CD4-positive, alpha-beta T cell treated with Interferon gamma for 1 hour (primary cell): ENCODE measurements around the gene MACROD2.

Experiments
- DNase-seq: peaks from one replicate; pipeline ENCODE4 v3.0.0-alpha.2; 2020

The MACROD2 gene

DNA sequence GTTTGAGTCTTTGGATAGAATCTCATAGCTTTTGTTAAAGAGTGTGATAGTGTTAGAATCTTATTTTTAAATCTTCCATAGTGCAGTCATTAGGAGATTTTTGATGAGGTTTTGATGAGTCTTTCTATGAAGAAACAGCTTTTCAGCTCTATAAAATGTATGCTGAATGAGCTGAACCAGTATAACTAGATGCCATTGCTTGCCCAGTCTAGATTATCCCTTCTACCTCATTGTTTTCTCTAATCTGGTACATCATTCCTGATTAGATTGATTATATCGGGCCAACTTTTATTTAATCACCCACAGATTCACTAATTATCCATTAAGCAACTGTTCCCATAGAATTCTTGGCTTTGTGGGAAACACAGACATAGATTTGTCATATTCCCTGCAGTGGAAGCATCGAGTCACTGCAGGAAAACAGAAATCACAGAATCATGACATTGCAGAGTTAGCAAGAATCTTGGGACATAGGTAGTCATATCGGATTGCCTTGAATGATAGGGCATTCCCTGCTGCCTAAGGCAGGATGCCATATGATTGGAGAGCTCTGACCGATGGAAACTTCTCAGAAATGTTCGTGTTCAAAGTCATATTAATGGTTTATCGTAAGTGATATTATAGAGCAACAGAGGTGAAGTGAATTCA, 1224.8 kb downstream of the MACROD2 start:
- no peak for DNase-seq

DNA sequence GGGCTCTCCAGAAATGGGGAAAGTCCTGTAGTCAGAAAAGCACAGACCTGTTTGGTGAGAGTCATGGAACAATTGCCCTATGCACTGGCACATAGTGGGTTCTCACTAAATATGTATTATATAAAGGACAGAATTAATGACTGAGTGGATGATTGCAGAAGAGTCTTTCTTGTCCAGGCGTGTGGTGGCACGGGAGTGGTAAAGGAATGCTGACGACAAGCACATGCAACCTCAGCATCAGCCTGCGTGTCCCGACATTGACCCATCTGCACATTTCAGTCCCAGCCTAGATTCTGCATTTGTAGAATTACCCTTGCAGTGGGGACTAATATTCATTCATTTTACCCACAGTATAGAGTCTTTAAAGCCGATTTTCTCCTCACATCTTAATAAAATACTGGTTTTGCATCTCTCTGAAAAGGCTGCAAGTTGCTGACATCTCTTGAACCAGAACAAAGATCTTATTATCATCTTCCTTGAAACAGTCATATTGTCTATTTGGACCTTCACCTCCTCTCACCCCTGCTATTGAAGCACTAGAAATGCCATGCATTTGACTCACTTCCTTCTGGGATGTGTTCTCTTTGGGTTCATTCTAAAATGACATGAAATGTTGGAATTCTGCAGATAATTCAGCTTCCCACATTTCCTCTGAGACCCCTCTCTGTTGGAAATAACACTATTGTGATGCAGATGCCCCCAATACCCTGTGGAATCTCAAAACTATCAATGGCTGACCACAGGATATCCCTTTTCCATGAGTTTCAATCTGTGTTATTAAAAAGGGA, 1225.7 kb downstream of the MACROD2 start:
- no peak for DNase-seq

DNA sequence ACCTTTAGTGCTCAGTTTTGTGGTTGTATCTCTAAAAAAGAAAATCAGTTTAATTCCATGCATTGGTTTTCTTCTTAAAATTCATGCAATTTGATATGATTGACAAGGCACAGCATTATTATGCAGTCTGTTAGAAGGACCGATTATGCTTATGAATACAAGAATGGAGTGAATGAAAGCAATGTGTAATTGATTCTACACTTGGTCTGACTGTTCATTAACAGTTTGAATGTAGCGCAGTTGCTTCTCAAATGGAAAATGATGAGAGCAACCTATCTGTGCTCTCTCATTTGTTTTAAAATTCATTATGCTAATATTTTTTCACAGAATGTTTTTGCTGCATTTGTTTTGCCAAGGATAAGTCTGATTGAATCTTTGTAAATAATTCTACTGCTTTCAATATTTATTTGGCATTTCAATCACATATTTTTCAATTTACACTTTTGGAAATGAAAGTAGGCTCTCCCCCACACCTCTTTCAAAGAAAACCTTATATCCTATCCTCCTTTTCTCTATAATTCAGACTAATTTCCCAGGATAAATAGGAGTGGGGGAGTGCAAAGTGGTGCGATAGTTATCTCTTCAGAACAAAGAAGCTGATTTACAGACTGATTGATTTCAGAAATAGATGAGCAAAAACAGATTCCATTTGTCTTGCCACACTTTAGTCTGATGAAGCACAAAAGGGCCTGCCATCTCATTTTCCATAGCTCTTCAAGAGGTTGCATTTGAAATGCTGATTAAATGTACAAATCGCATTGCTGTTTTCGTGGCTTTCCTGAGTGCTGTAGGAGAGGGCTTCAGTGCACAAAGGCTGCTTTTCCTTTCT, 1227.4 kb downstream of the MACROD2 start:
- no peak for DNase-seq

DNA sequence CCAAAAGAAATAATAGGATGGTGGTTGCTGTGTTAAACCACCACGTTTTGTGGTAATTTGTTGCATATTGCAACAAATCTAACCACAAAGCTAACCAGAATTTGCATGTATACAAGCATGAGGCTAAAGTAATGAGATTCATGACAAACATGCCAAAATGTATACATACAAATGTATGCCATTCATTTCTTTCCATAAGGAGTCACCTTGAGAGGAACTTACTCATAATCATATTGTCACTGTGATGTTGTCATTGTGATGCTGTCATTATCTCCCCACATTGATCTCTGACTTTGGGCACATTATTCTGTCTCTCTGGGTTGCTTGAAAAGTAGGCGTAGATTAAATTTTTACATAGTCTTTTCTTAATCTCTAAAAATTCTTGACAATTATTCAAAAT, 1228.9 kb downstream of the MACROD2 start:
- DNase-seq = no peak

DNA sequence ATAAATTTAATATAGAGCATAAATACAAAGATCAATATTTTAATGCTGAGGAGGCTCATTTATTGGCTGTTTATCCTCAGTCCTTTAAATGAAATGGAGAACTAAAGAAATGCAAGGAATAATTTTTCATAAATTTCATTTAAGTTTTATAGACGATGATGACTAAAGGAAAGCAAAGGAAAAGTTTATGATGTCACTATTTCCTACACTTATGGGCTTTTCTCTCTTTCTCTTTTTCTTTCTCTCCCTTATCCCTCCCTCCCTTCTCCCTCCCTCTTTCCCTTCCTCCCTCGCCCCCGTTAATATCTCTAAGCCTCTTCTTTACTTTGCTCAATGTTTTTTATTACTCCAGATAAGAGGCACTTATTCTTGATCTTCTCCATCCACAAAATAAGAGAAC, 1231.8 kb downstream of the MACROD2 start:
- DNase-seq = no peak

DNA sequence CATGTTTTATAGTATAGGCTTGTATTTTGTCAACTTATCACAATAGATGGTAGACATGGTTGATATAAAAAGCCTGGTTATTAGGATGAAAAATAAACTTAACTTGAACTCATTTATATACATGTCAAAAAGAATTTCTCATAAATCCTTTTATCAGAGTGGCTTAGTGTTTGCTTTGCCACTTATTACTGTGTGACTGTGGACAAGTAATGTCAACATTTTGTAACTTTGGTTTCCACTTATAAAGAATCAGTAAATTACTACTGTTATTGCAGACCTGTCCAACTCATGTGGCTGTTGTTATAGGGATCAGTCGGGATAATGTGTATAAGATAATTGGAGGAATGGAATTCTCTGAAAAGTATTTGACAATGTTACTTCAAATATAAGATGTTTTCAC, 1236.9 kb downstream of the MACROD2 start:
- DNase-seq = no peak

DNA sequence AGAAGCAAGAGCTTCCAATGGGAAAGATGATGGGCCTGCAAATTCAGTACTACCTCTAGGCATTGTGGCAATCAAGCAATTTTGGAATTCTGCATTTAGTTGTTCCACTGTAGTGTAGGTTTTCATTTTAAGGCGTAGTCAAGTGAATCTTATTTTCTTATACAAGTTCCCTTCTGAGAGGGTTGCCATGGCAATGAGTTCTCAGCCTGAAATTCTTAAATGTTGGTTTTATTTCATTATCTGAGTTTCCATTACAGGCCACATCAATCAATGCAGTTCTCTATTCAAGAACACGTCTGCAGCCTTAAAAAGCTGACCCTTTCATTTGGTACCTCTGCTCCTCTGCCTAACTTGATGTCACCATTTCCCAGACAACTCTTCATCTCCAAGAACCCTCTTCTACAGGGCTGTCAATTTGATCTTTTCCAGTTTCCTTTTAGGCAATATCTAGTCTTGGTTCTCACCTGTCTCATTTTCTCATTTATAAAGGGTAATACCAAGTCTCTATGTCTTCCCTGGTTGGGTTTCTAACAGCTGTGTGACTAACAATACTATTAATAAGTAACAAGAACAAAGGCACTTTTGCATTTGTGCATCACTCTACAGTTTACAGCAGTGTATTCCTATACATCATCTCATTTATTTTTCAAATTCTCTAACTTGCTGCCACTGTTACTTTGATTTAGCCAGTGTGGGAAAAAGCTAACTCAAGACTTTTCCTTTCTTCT, 1240.3 kb downstream of the MACROD2 start:
- no peak for DNase-seq

DNA sequence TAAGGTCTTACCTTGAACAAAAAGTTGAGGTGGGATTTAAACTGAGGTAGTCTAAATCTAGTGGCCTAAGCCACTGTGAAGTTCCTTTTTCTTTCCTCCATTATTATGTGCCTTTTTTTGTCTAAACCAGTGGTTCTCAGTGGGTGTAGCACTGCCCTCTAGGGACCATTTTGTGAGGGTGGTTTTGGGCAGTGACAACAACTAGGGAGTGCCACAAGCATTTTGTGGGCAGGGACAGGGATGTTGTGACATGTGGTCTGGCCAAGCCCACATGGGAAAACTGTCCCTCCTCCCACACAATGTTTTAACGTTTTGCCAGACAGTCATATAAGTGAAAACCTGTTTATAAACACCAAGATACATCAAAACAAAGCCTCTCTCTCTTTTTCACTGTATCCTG, 1241.5 kb downstream of the MACROD2 start:
- DNase-seq = no peak

DNA sequence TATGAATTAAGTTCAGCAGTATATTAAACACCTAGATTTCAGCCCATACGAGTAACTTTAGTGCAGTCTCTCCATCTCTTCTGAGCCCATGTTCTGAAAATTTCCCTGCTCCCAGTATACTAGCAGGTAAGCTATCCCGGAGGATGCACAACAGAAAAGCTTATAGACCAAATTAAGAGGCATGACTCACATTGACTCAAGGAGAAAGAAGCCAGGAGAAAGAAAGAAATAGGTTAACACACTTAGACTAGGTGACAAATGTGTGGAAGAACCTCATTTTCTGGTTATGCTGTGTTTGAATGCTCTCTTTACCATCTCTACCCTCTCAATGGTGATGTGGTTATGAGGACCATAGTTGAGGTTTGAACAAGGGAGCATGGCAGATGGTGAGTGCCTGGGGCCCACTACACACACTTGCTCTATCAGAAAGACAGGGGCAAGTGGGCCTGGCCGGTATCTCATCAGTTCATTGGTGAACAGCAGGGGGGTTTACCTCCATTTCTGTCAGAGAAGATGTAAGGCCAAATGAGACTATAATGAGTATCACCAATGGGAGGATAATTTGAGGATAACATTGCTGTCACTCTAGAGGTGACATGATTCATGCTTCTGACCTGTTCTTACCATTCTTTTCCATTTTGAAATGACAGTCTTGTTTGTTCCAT, 1244.4 kb downstream of the MACROD2 start:
- DNase-seq = no peak

DNA sequence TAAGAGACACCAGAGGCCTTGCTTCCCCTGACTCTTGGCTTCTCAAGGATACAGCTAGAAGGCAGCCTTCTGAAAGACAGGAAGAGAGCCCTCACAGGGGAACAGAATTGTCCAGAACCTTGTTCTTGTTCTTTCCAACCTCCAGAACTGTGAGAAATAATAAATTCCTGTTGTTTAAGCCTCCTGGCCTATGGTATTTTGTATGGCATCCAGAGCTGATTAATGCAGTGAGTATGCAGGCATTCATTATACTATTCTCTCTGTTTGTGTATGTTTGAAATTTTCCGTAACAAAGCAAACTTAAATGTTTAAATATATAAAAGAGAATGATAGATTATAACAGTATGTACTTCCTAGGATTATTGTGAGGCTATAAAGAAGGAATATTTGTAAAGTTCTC, 1245.5 kb downstream of the MACROD2 start:
- no peak for DNase-seq

DNA sequence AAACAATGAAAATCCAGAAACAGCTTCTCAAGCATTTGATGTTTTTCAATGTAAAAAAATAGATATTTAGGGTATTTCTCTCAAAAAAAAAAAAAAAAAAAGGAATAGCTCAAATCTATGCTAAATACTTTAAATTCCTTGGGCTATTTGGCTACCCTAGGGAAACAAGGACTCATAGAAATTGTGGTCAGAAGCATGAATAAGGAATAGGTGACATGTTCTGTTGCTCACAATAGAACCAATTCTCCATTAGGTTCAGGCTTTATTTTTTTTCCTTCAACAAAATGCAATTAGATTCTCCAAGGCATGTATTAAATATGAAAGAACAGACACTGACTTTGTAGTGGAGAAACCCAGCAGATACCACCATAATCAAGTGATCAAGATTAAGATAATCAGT, 1246.4 kb downstream of the MACROD2 start:
- no peak for DNase-seq

DNA sequence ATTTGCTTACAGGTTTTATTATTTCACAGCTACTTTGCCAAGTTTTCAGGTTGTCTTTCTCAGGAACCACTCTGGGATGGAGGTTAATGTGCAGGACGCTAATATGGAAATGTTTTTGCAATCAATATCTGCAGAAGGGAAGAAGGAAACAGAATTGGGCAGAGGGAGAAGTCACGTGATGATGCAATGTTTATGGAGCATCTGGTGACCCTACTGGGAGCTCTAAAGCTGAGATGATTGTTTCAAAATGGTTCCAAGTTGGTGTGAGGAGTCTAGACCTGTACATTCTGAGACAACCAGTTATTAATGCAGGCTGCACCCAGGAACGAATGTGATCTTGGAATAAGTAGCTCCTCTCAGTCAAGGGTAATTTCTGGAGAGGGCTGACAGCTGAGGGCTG, 1247.5 kb downstream of the MACROD2 start:
- no peak for DNase-seq

DNA sequence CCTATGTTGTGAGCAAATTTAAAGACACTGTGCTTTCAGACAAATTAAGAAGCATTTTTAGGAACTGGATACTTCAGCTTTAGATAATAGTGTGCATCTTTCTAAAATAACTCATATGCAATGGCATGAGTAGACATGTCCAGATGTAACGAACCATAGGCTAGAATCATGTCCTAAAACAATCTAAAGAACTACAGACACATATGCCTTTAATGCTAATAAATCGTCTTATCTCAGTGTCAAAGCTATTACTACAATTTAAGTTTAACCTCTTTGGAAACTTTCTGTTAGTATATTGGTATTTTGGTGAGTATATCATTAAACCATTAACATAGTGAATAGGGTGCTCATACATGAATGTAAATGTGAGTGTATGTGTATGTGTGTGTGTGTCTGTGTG, 1250.6 kb downstream of the MACROD2 start:
- no peak for DNase-seq

DNA sequence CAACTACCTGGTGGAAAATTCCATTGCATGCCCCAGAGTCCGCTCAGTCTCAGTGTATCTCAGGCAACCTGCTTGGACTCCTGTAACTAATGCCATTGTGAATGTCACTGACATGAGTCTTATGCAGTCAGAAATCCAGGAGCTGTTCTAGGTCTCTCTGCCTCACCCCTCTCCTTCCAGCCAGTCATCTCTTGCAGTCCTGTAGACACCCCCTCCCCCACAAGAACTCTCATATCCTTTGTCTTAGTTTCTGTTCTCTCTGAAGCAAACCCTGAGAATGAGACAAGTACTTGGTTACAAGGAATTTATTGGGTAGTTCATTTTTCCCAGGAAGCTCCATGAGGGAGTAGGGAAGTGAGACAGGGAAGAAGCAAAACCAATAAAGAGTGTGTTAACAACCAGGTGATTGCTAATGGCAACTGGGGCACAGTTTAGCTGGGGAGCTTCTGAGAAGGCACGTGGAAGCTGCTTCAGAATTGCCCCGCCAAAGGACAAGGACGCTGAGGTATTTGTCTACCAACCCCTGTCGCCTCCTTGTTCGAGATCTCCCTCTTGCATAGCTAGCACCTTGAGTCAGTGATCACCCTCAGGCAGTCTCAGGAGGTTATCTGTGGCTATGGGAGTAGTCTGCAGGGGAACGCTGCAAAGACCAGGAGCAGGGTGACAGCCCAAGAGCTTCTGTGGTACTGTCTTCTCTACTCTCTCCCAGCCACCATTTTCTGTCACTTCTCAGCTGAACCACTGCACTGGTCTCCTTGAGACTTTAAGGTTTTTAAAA, 1253.5 kb downstream of the MACROD2 start:
- no peak for DNase-seq

DNA sequence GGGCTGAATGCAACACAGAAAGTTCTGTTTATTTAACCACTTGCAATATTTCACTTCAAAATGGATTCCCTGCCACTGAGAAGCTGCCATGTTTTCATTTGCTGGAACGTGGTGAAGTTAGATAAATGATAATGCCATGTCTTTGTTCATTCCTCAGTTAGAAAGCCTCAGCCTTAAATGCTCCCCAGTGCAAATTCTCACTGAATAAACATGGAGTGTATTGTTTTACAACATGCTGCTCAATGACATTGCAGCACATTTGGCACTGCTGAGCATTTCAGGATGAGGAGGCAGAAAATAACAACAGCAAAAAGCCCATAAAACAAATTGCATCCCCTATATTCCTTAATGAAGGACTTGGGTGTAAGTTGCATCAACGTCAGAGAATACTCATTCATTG, 1255.9 kb downstream of the MACROD2 start:
- no peak for DNase-seq

DNA sequence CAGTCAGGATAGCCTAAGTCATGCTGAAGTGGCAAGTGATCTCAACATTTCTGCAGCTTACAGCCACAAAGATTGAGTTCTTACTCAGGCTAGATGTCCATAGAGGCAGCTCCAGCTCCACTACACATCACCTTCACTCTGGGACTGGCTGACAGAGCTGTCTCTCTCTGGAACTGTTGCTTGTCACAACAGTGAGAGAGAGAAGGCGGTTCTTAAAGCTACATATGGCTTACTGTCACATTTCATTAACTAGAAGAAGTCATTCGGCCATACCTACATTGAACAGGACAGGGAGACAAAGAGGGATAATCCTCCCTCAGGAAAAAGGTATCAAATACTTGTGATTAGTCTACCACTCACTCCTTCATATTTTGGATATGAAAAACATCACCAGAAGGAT, 1257.0 kb downstream of the MACROD2 start:
- DNase-seq = no peak

DNA sequence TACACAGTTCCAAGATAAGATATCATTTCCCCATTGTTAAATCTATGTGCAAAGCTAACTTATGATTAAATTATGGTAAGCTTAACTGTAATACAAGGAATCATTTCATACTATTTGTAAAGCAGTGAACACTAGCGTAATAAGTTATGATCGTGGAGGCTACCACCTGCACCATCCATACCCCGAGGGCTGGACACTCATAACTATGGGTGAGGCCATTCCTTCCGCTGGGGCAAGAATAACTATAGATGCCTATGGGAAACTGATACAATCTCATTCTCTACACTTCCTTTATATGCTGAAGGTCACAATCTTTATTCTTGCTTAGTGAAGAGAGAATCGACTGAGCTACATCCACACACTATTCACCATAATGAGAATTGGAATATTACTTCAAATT, 1258.1 kb downstream of the MACROD2 start:
- DNase-seq = no peak

DNA sequence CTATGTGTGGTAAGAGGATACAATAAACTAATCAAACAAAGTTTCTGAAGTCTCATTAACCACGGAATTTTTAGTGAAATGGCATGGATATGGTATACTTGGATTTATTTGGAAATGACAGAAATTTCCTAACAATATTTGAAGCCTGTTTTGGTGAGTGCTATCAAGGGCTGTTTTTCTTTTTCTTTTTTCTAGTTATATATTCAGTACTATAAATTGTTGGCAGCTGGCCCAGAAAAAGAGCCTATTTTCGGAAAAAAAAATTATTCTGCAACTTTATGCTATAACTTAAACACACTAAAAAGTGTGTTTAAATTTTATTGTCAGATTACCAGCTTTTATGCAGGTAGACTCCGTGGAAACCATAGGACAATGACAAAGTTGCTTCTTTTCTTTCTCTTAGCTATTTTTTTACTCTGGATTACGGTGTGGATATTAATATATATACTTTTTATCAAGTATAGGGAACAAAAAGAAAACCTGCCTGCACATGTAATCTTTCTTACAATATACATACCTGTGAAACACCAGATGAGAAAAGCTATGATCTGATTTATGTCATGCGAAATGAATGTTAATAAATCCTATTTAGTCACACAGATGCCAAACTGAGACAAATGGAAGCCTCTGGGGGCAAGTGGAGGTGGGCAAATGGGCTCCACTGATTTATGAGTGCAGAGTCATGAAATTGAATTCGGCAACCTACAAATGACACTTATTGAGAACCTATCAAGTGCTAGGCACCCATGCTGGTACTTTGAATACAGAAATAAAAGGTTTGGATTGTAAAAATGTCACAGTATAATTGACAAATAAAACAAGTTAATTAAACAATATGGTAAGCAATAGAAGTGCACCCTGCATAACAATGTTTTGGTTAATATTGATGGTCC, 1261.6 kb downstream of the MACROD2 start:
- no peak for DNase-seq

DNA sequence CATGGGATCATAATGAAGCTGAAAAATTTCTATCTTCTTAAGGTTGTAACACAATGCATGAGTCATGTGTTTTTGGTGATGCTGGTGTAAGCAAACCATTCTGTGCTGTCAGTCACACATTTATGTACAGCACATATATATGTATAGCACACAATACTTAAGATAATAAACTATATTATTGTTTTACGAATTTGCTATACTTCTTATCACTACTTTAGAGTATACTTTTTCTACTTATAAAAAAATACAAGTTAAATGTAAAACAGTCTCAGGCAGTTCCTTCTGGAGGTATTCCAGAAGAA, 1262.2 kb downstream of the MACROD2 start:
- DNase-seq = no peak

DNA sequence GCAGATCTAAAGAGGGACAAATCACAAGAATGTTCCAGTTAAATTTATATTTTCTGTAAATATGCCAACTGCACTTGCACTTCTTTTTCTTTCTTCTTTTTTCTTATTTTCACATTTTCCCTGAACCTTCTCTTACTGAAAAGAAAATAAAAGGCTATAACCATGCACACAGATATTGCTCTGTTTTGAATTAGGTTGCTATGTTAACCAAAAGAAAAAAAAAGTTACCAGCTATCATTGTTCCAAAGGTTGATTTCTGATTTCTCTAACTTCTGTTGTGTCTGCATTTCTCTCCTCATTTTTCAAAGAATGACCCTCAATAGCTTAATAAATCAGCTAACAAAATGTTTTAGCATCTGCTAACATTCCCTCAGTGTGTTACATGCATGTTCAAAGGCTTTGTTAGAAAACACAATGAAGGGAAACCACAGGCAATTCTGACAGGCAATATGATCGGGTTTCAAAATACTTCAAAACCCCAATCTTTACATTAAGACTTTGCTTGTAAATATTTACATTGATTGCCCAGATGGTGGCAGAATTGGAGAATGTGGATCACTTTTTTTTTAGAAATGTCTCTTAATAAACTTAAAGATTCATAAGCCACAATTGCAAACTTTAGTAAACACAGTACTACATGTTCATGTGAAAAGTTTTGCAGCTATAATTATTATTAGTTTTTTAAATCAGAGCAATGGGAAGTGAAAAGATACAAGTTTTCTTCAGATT, 1270.4 kb downstream of the MACROD2 start:
- no peak for DNase-seq
